CD4-positive, alpha-beta T cell treated with Interleukin-4 for 1 hour (primary cell): Measurements from ENCODE around the gene SRPK3.
"Not testable (repeated sequence)": the region's sequence is repeated elsewhere in the genome, so short reads cannot be mapped to it uniquely, and the experiment has no call there.

Experiments used
- DNase-seq, 2 donors: peaks; one replicate each; pipeline ENCODE4 v3.0.0-alpha.2; 2020 to 2022

Gene SRPK3

GRCh38 chrX:153746359-153746758 is 34.5 kb upstream of the SRPK3 start:
- no peak for DNase-seq

- DNase-seq: not testable (repeated sequence)
These were observed 33.9 kb upstream of the SRPK3 start for GRCh38 chrX:153746991-153747390.

- not testable (repeated sequence) for DNase-seq
These were observed 31.8 kb upstream of the SRPK3 start for GRCh38 chrX:153749017-153749416.

- DNase-seq: no peak
These were observed 30.6 kb upstream of the SRPK3 start for GRCh38 chrX:153750127-153750774.

GRCh38 chrX:153755136-153755535 is 25.7 kb upstream of the SRPK3 start:
- DNase-seq: peak in 1 of 2 donors; percentile 3

GRCh38 chrX:153761863-153762262 is 19.0 kb upstream of the SRPK3 start:
- DNase-seq: no peak

GRCh38 chrX:153762626-153763173 is 18.1 kb upstream of the SRPK3 start:
- DNase-seq: no peak

- DNase-seq: no peak
These were observed 17.4 kb upstream of the SRPK3 start for GRCh38 chrX:153763298-153763932.

GRCh38 chrX:153763989-153764755 is 16.7 kb upstream of the SRPK3 start, which contains the start of gene PLXNB3:
Gene PLXNB3 (plus strand): TSS chrX:153764249. CDS start chrX:153765536, 1,287 bp downstream.
- DNase-seq: peak; percentile 73 to 74

GRCh38 chrX:153764786-153765137 is 16.1 kb upstream of the SRPK3 start:
- no peak for DNase-seq

GRCh38 chrX:153765138-153766079 is 15.4 kb upstream of the SRPK3 start:
- DNase-seq: no peak

- DNase-seq: no peak
These were observed 14.6 kb upstream of the SRPK3 start for GRCh38 chrX:153766098-153766817.

- no peak for DNase-seq
These were observed 13.8 kb upstream of the SRPK3 start for GRCh38 chrX:153766871-153767673.

GRCh38 chrX:153767674-153768055 is 13.2 kb upstream of the SRPK3 start:
- no peak for DNase-seq

- no peak for DNase-seq
These were observed 12.3 kb upstream of the SRPK3 start for GRCh38 chrX:153768311-153769157.

GRCh38 chrX:153769158-153769864 is 11.5 kb upstream of the SRPK3 start:
- DNase-seq: no peak

- no peak for DNase-seq
These were observed 10.8 kb upstream of the SRPK3 start for GRCh38 chrX:153769865-153770600.

- no peak for DNase-seq
These were observed 10.0 kb upstream of the SRPK3 start for GRCh38 chrX:153770601-153771414.
